Activated B cell treated with CpG ODN at 0.5 μM for 24 hours (primary cell): ENCODE results near the gene IGIP. TPM values are rescaled to one million over a fixed set of nuclear protein-coding genes. Genes with fewer than 3 reads are reported as not detected.

ENCODE experiments used
- ATAC-seq: fragments of 200-7000 bp; cut with Tn5 transposase; one replicate; pipeline ENCODE4 v1.10.0; 2021; ENCODE audit warnings: low read depth, mild to moderate bottlenecking, moderate library complexity
- CTCF ChIA-PET: fragments of 350-600 bp; sonication (Branson Sonifier 250); formaldehyde crosslinking; loops from one replicate; lab custom pipeline; 2021; ENCODE audit warnings: antibody characterized with exemption; lab: Charles Lee
- POLR2A ChIA-PET: fragments of 350-600 bp; sonication (Branson Sonifier 250); formaldehyde crosslinking; loops from one replicate; lab custom pipeline; 2021; ENCODE audit warnings: antibody characterized with exemption; lab: Charles Lee
- DNase-seq: peaks from one replicate; pipeline ENCODE4 v3.0.0; 2022
- H3K27ac Mint-ChIP-seq: one replicate; pipeline ENCODE4 v1.8.0; 2020; ENCODE audit warnings: mixed read lengths
- H3K27me3 Mint-ChIP-seq: one replicate; pipeline ENCODE4 v1.8.0; 2021; ENCODE audit warnings: mixed read lengths
- H3K36me3 Mint-ChIP-seq: one replicate; pipeline ENCODE4 v1.8.0; 2021; ENCODE audit warnings: low read depth, mixed read lengths
- H3K4me1 Mint-ChIP-seq: one replicate; pipeline ENCODE4 v1.8.0; 2021; ENCODE audit warnings: mixed read lengths
- H3K4me3 Mint-ChIP-seq: one replicate; pipeline ENCODE4 v1.8.0; 2020; ENCODE audit warnings: mild to moderate bottlenecking, mixed read lengths
- H3K9me3 Mint-ChIP-seq: one replicate; pipeline ENCODE4 v1.8.0; 2020; ENCODE audit warnings: mixed read lengths
- CTCF ChIP-seq: fragments of 200-600 bp; IDR thresholded peaks from one replicate; pipeline ENCODE4 v1.8.0; 2022; ENCODE audit warnings: antibody characterized with exemption, mild to moderate bottlenecking
- intact Hi-C: fragments of 100-400 bp; cut with micrococcal nuclease; formaldehyde crosslinking; loops from one replicate; pipeline ENCODE4 v1.15.1; 2024
- total RNA-seq: library from RNA; stranded (reverse); gene quantifications from 2 replicates; pipeline ENCODE4 v1.2.3, GENCODE V29; 2022

The IGIP gene
- 3.7 and 4.8 TPM in 2 replicates for total RNA-seq

DNA sequence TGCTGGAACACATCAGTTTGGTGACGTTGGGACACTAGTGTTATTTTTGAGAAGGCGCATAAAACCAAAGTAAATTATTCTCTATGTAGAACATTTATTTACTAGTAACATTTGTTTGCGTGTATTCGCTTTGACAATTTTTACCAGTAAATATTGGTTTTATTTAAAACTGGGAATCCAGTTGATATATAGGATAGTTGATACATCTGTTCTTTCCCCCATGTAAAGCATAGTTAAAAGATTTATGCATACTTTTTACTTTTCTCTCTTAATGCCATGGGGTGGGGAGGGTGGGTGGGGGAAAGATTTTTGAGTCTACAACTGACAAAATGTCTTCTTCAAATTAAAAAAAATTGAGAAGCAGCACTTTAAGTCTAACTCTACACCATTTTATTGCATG lies at the start of gene IGIP:
Gene IGIP, plus strand, starts transcription at position 301 of the 400 bp plus-strand sequence. CDS start 2,540 bp downstream, outside the sequence.
- Mint-ChIP-seq H3K4me1 (peaks cover 6% of the 10 kb centered on the region), H3K36me3 (no peaks in the 10 kb centered on the region), H3K9me3 (no peaks in the 10 kb centered on the region), H3K27me3 (no peaks in the 10 kb centered on the region), H3K27ac (no peak within 1 kb of the TSS), H3K4me3 (no peak within 1 kb of the TSS)
- ChIA-PET POLR2A (interaction anchor here (1.0 kb wide), 1 partner anchor 18 kb away, joined by 3 read pairs; no protein-coding TSS in a partner anchor), CTCF (interaction anchor here (0.9 kb wide), 2 partner anchors 13 to 14 kb away, joined by 3 read pairs; no protein-coding TSS in a partner anchor)
- intact Hi-C loops, result no loop called here
- DNase-seq (no peak), ATAC-seq (no peak)
- TF ChIP-seq CTCF, result no peak

- DNase-seq, result no peak
- H3K4me1 Mint-ChIP-seq, result no peaks in the 10 kb centered on the region
- no peak for TF ChIP-seq CTCF
- no peak overlapping the region for H3K4me3 Mint-ChIP-seq
- H3K27ac Mint-ChIP-seq, result no peak overlapping the region
- intact Hi-C loops, result no loop called here
- H3K36me3 Mint-ChIP-seq, result no peaks in the 10 kb centered on the region
- peaks cover 22% of the 10 kb centered on the region for H3K27me3 Mint-ChIP-seq
- POLR2A ChIA-PET, result interaction anchor here (0.6 to 0.8 kb wide), 2 partner anchors 32 to 36 kb away, joined by 3 to 5 read pairs; no protein-coding TSS in a partner anchor
- H3K9me3 Mint-ChIP-seq, result no peaks in the 10 kb centered on the region
- ATAC-seq, result no peak
- CTCF ChIA-PET, result interaction anchor here (7.5 to 8.5 kb wide), 2 partner anchors 68 to 79 kb away, joined by 65 to 116 read pairs; no protein-coding TSS in a partner anchor
Measured at GRCh38 chr5:140076142-140076541, 49.6 kb upstream of the IGIP start.

GRCh38 chr5:140076788-140077187 lies 48.9 kb upstream of the IGIP start:
- intact Hi-C loops, result no loop called here
- H3K27me3 Mint-ChIP-seq, result peaks cover 22% of the 10 kb centered on the region
- POLR2A ChIA-PET, result no interaction called here

DNA sequence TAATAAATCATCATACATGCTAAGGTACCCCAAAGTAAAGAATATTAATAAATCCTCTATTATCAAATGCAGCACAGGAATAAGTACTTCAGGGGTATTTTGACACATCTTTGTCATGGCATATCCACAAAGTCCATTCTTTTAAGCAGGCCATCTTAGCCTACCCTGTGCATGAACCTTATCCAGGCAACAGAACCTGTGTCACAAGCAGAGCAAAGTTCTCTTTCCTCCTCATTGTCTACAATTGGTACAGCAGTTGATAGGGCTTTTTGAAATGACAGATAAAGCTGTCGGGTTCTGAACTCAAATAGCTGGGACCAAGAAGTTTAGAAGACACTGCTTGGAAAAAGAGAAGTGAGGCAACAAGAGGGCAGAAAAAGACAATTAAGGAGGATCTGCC lies 42.6 kb upstream of the IGIP start:
- TF ChIP-seq CTCF, result no peak
- POLR2A ChIA-PET, result no interaction called here
- ATAC-seq, result no peak
- DNase-seq, result no peak
- intact Hi-C loops, result no loop called here
- Mint-ChIP-seq H3K27me3 (peaks cover 19% of the 10 kb centered on the region), H3K4me1 (no peaks in the 10 kb centered on the region), H3K27ac (no peak overlapping the region), H3K4me3 (no peak overlapping the region), H3K36me3 (no peaks in the 10 kb centered on the region), H3K9me3 (no peaks in the 10 kb centered on the region)
- CTCF ChIA-PET, result no interaction called here

More at GRCh38 chr5:140076788-140077187, 48.9 kb upstream of the IGIP start:
- CTCF ChIA-PET, result interaction anchor here (7.5 to 8.5 kb wide), 2 partner anchors 67 to 79 kb away, joined by 65 to 116 read pairs; no protein-coding TSS in a partner anchor
- no peak for TF ChIP-seq CTCF
- ATAC-seq (no peak), DNase-seq (no peak)
- H3K27ac Mint-ChIP-seq, result no peak overlapping the region
- no peaks in the 10 kb centered on the region for H3K9me3 Mint-ChIP-seq
- H3K4me3 Mint-ChIP-seq, result no peak overlapping the region
- H3K4me1 Mint-ChIP-seq, result no peaks in the 10 kb centered on the region
- no peaks in the 10 kb centered on the region for H3K36me3 Mint-ChIP-seq

DNA sequence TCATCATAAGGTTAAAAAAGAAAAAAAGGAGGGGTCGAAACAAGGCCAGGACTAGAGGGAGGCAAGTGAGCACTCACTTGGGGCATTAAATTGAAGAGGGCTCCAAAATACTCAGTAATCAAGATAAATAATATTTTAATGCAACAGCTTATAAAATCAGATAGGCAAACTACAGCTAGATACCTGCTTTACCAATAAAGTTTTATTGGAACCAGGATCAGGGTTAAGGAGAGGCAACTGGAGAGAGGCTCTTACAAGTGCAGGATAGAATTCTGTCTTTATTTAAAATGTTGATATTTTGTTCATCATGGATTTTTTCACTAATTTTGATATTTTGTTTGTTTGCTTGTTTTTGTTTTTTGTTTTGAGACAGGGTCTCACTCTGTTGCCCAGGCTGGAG lies 42.1 kb upstream of the IGIP start:
- H3K27me3 Mint-ChIP-seq, result peaks cover 19% of the 10 kb centered on the region
- H3K4me1 Mint-ChIP-seq, result no peaks in the 10 kb centered on the region
- DNase-seq, result no peak
- CTCF ChIA-PET, result no interaction called here
- no peak overlapping the region for H3K27ac Mint-ChIP-seq
- no peak overlapping the region for H3K4me3 Mint-ChIP-seq
- intact Hi-C loops, result no loop called here
- no peaks in the 10 kb centered on the region for H3K36me3 Mint-ChIP-seq
- no peaks in the 10 kb centered on the region for H3K9me3 Mint-ChIP-seq
- ATAC-seq, result no peak
- no peak for TF ChIP-seq CTCF
- POLR2A ChIA-PET, result no interaction called here
